NCI-H2227 treated with DMSO at 0.1 percent for 48 hours (cell line): Measurements from ENCODE around the gene PLCB2.

ENCODE experiments used
- DNase-seq: peaks from one replicate; lab custom pipeline; 2025; lab: John Stamatoyannopoulos, UW

Gene PLCB2

DNA sequence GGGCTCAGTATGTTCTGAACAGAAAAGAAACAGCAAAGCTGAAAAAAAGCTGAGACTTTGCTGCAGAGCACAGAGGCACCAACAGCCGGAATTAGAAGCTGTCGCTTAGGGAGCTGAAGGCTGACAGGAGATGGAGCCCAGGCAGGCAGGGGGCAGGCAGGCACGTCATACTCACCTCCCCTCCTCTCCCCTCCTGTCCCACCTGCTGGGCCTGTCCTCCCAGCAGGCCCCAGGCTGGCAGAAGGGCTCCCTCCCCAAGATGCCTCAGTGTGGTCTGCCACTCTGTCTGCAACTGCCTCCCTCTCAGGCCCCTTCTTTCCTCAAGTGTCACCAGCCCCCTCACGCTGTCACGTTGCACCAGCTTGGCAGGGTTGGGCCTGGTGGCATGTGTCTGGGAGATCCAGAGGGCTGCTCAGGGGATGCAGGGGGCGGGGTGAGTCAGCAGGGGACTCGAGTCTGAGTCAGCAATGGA is 21.6 kb downstream of the PLCB2 start:
- no peak for DNase-seq

DNA sequence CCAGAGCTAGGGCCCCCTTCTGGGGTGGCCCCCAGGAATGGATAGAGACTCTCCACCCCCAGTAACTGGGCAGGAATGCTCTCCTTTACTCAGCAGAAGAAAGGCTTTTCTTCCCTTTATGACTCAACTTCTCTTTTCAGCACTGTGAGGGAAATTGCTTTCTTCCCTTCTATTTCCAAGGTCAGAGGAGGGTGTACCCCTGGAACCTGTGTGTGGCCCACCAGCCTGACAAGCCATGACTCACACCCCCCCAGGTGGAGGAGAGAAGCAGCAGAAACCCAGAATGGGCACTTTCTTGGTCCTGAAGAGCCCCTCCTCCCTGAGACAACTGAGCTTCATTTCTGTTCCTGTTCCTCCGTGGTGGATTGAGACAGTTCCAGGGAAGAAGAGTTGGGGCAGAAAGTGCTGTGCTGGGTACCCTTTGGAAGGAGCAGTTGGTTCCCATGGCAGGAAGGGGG is 22.2 kb downstream of the PLCB2 start:
- no peak for DNase-seq

DNA sequence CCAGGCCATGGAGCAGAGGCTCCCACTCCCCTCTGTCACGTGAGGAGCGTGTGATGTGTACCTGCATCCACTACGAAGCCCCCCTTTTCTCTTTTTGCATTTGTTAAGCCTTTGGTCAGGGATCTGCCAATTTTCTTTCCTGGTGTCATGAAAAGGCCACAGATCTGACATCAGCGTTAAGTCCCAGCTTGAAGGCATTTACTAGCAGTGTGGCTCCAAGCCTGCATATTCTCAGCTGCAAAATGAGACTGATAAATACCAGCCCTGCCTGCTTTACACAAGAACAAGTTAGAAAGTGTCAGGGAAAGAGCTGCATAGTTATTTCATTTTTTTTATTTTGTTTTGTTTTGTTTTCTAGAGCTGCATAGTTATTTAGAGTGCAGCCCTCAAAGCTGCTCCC is 22.6 kb downstream of the PLCB2 start:
- DNase-seq = no peak

DNA sequence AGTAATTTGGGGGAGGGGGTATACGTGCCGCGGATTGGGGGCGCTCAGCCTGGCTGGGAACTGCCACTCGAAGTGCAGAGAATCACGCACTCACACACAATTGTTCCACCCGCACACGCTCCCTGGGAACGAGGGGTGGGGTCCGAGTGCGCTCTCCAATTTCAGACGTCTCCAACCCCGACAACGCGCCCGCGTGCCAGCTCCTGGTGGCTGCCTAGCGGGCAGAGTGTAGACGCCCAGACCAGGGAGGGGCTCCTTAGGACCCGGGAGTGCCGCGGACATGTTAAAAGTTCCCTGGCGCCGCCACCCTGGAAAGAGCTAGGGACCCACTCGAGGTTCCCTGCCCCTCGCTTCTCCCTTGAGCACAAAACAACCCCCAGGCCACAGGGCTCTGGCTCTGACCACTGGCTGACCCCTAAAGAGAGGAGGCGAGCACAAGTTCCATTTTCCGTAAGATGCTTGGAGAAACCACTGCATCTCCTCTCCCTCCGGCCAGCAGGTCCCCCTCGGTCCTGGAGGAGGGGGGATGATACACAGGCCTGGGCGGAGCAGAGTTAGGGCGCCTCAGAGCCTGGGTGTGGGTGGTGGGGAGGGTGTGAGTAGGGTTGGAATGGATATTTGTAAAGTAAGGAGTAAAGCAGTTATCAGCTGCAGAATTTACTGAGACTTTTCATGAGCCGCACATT is 24.0 kb downstream of the PLCB2 start:
- no peak for DNase-seq

DNA sequence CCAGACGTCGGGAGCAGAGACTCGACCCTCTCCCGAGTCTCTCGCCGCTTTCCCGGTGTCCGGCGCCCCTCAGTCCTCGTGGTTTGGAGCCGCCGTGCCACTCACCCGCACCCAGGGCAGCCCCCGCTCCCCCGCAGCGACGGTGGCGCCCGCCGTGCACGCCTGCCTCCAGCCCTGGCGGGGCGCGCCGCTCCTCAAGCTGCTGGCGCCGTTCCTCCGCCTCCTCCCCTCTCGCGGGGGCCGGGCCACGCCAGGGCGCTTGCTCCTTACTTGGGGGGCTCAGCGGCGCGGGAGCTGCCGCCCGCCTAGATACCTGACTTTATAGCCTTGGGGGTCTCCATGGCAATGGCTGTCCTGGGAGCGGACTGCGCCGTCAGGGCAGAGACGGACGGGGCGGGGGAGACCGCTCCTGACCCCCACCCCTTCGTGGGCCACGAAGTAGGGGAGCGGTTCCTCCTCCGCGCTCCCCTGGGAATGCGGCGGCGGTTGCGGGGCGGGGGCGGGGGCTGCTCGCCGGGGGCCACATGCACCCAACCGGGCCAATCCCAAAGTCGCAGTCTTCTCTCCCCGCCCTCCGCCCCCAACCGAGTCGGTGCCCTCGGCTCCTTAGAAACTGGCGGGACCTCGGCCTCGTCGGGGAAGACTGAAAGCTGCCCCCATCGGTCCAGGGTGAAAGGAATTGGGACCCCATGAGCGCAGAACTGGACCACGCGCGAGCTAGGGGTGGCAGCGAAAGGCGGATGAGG is 24.7 kb downstream of the PLCB2 start, which contains the start of gene ANKRD63:
TSS of gene ANKRD63 (minus strand) at position 196 of the 746 bp plus-strand sequence. CDS start 478 bp downstream, outside the sequence.
- DNase-seq = no peak

DNA sequence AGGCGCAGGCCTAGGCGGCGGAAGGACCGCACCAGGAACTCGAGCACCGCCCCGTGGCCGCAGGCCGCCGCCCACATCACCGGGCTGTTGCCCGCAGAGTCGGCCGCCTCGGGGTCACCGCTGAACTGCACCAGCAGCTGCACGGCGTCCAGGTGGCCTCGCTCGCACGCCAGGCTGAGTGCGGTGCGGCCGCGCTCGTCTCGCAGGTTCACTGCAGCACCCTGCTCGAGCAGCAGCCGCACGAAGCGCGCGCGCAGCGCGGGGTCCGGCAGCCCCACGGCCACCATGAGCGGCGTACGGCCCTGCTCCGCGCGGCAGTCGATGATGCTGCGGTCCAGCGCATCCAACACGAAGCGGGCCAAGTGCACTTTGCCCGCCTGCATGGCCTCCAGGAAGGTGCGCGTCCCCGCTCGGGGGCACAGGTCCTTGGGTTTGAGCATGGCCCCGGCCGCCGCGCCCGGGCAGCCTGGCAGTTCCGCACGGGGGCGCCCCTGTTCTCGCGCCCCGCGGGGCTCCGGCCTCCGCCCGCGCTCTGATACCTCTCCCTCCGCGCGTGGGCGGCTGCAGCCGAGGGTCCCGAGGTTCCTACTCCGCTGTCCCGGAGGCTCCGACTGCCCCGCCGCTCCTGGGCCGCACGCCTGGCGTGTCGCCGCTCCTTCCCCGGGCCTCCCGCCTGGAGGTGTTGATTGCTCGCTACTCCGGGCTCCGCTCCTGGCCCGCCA is 25.4 kb downstream of the PLCB2 start:
- DNase-seq = no peak

DNA sequence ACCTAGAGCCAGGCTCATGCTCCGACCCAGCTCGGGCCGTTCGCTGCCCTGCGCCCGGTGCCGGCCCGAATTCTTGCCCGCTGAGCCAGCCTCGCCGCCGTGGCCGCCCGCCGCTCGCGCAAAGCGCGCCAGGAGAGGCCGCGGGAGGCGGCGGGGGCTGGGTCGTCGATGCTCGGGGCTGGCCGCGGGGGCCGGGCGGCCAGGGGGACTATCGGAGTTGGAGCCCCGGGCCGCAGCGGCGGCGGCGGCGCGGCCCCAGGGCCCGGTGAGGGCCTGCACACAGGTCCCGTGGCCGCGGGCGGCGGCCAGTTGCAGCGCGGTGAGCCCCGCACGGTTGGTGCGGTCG is 26.0 kb downstream of the PLCB2 start:
- DNase-seq = no peak

DNA sequence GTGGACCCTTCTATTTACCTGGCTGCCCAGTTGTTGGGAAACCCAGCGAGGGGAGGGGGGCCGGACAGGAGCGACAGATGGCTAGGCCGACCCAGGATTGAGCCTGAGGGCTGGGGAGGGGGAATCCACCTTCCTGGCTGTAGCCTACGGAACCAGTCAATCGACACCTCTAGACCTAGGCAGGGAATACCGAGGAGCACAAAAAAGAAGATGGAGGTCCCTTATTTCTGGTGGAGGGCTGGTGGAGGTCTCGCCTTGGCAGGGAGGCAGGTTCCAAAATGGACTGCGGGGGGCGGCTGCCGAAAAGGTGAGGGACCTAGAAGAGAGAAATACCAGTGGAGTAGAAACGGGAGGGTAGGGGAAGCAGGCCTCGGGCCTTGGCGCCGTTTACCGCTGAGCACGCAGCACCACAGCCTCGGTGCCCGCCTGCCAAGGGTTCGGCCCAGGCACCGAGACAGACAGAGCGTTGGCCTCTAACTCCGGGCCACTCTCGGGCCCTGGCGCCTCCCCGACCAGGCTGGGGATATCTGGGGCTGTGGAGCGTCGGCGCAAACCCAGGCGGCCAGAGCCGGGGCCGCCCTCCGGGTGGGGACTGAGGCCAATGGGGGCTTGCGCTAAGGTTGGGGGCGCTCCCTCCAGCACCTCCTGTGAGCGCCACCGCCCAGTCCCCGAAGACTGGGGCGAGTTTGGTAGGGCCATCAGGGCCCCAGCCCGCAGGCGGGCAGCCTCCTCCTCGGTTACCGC is 26.5 kb downstream of the PLCB2 start:
- DNase-seq = no peak

DNA sequence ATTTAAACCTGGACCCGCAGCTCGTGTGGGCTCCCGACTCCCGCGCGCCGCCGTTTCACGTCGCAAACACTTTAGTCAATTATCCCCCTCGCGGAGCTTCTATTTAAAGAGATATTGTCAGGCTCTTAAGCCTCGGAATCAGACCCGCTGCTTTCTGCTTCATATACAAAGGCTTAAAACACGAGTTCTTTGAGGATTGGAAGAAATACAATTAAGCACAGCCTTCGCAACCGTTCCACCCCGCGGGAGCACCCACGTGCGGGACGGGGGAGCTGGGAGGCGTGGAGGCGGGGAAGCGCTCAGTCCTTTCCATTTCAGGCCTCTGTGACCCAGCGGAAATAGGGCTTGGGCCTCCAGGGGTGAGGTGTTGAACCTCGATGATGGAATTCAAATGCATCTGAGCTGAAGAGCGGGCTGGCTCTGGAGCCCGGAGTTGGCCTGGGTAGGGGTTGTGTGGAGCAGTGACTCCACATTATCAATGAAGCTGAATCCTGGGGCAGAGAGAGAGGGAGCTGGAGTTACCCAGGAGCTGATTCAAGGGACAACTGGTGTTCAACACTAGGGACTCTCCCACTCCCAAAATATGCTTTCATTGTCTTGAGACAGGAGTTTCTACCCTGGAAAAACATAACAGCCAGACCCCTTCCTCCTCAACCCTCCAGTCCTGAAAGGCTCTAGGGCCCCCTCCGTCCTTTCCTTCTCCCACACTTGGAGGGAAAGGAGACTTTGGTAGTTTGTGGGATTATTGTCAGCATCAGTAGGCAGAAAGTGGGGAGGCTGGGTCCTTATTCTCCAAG is 27.3 kb downstream of the PLCB2 start:
- DNase-seq = no peak

DNA sequence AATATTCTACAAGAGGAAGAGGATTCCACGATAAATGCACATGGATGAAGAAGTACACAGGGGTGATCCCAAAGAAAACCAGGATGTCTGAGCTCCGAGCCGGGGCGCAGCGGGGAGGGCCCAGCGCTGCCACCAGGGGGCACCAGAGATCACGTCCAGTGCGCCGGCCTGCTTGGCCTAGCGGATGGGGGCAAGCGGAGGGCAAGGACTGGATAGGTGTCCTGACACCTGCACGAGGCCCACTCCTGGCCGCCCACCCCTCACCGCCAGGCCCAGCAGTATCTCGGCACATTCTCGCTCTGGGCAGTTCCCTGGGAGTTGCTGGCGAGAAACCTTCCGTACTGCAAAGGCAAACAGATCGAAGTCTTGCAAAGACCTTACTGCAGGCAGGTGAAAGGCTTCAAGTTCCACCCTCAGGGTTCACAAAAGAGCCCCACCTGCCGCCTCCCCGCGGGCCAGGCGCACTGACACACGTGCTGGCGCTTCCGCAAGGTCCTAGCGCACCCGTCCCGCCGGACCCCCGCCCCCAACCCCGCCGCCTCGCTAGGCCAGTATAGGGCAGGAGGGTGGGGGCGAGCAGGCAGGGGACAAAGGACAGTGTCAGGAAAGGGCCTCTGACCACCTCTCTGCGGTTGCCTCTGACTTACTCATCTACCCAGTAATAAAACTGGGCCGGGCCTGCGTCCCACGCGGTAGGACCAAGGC is 28.1 kb downstream of the PLCB2 start:
- no peak for DNase-seq

DNA sequence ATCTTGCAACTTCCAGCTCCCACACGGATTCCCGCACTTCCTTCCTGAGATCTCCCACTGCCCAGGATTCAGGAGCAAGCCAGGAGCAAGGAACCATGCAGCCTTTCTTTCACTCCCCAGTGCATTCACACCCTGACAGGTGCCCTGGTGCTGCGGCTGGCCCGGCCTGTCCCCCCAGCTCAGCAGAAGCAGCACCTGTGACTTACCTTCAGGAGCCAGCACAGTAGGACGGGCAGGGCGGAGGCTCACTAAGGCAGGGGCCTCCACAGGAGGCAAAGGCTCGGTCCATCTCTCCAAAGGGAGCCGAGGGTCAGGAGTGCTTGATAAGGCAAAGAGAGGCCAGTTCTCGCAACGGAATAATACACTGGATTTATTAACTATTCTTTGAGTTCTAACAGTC is 29.7 kb downstream of the PLCB2 start:
- DNase-seq = no peak

DNA sequence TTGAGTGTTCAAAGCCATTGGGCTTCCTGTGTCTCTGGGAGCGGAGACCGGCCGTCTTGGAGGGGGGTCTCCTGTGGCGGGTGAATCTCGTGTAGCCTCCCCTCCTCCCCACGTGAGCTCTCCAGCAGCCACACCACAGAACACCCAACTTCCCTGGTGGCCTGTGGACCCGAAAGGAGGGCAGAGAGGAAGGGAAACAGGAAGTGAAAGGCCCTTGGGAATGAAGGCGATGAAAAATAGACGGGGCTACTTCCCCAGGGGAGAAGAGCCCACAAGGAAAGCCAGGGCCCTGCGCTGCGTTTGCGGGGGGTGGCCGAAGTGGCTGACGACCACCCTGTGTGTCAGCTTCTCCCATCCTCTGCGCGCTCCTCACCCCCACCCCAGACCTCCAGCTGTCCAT is 30.3 kb downstream of the PLCB2 start:
- DNase-seq = no peak

DNA sequence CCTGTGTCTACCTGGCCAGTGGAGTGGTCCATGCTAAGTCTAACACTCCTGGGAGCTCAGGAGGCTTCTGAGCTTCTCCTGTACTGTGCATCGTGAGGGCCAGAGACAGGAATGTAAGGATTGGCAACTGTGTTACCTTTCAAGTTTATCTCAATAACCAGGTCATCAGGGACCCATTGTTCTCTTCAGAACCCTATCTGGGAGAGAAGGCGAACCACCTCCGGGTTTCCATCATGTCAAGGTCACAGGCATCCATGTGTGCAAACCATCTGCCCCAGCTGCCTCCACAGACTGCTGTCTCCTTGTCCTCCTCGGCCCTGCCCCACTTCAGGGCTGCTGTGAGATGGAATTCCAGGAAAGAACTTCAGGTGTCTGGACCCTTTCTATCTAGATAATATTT is 30.8 kb downstream of the PLCB2 start:
- no peak for DNase-seq

DNA sequence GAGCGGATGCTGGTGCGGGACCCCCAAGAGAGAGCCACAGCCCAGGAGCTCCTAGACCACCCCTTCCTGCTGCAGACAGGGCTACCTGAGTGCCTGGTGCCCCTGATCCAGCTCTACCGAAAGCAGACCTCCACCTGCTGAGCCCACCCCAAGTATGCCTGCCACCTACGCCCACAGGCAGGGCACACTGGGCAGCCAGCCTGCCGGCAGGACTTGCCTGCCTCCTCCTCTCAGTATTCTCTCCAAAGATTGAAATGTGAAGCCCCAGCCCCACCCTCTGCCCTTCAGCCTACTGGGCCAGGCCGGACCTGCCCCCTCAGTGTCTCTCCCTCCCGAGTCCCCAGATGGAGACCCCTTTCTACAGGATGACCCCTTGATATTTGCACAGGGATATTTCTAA is 31.8 kb downstream of the PLCB2 start:
- no peak for DNase-seq

DNA sequence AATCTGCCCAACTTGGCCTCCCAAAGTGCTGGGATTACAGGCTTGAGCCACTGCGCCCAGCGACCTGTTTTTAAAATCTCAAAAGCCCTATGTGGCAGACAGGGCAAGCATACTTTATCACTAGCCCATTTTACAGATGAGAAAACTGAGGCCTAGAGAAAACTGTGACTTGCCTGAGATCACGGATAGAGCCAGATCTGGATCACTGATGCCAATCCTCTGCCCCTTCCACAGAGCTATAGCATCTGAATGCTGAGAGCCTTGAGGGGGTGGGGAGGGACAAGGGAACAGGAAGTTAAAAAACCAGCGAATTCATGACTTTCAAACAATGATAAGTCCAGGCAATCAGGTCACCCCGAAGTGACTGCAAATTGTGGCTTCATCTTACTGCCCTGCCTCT is 32.2 kb downstream of the PLCB2 start:
- no peak for DNase-seq

DNA sequence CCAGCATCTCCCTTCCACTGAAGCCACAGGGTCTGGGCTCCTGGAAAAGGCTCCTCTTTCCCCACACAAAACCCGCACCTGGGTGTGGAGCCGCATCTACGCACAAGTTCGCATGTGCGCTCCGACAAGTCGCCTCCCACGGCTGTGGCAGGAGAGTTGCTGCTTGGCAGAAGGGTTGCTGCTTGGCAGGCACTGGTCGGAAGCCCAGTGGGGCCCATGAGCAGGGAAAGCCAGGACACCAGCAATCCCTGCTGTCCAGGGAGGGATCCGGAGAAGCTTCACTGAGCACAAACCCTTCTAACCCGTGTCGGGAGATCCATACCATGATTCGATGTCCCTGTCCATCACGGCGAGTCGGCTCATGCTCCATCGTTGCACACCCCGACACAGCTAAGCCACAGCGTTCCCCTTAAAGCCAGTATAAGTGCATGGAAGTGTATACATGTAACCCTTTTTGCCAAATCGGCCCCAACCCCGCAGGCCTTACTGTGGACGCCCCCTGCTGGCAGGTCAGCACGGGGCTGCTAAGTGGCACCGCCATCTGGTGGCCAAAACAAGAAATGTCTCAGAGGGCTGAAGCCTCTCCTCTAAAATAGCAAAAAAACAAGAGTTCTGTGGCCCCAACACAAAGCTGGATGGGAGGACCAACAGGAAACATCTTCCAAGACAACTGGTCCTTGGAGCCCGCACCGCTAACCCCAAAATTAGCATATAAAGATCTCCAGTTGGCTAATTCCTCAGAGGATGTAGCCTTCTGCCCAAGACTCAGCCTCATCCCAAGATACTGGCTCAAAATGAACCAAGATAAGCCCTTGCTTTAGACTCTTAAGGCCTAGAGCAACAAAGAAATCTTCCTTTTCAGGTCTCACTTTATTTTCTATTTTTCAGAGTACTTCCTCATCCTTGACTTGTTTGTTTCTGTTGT is 33.1 kb downstream of the PLCB2 start:
- DNase-seq = peak; percentile 32

DNA sequence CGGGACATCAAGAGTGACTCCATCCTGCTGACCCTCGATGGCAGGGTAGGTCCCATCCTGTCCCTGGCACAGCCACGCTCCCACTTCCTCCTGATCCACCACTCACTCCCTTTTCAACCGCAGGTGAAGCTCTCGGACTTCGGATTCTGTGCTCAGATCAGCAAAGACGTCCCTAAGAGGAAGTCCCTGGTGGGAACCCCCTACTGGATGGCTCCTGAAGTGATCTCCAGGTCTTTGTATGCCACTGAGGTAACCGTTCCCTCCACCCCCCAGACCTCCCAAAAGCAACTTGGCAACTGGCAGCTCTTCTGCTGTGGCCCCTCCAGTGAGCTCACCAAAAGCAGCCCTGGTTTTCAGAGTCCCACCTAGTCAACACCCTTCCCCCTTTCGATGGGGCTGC is 34.3 kb downstream of the PLCB2 start:
- no peak for DNase-seq

DNA sequence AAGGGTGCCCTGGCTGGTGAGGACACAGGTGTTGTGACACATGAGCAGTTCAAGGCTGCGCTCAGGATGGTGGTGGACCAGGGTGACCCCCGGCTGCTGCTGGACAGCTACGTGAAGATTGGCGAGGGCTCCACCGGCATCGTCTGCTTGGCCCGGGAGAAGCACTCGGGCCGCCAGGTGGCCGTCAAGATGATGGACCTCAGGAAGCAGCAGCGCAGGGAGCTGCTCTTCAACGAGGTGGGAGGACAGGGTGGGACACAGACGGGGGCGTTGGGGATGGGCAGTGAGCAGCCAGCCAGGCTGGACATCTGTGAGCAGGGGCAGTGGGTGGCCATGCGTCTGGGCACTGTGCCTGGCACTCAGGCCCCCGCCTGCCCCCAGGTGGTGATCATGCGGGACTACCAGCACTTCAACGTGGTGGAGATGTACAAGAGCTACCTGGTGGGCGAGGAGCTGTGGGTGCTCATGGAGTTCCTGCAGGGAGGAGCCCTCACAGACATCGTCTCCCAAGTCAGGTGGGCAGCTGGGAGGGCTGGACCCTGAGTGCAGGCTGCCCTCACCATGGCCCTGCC is 35.2 kb downstream of the PLCB2 start:
- no peak for DNase-seq
